PC-9 (cell line): ENCODE results near the gene BORCS5. TPM values are rescaled to one million over a fixed set of nuclear protein-coding genes. Genes with fewer than 3 reads are reported as not detected.

Source experiments
- BruUV-seq: library from RNA; stranded (reverse); fragments of 400-500 nt; replicated peaks from 2 replicates; lab custom pipeline; 2021; lab: Mats Ljungman, UMichigan
- CTCF ChIA-PET: fragments of 300-600 bp; sonication (Branson Sonifier 250); formaldehyde crosslinking; loops from one replicate; lab custom pipeline; 2022; ENCODE audit warnings: antibody characterized with exemption; lab: Charles Lee
- POLR2A ChIA-PET: fragments of 300-600 bp; sonication (Branson Sonifier 250); formaldehyde crosslinking; loops from one replicate; lab custom pipeline; 2022; ENCODE audit warnings: antibody characterized with exemption; ENCODE audit not compliant: unreplicated experiment; lab: Charles Lee
- DNase-seq, 2 experiments: peaks; one replicate each; pipeline versions ENCODE4 v3.0.0 to v3.0.0-alpha.2; 2015 to 2022; ENCODE audit warnings: mixed read lengths in 1 of 2
- H2AFZ ChIP-seq: fragments of 200-600 bp; sonication (generic); 2 replicates; pipeline ENCODE4 v1.8.1; 2017; ENCODE audit warnings: antibody characterized with exemption
- H3F3A ChIP-seq: fragments of 200-600 bp; sonication (generic); 2 replicates; pipeline ENCODE4 v1.8.1; 2017; ENCODE audit warnings: antibody characterized with exemption, mild to moderate bottlenecking, low read depth; ENCODE audit not compliant: insufficient read depth
- H3K27ac ChIP-seq: fragments of 200-600 bp; sonication (generic); 2 replicates; pipeline ENCODE4 v1.6.1; 2016; ENCODE audit warnings: mixed run types
- H3K27me3 ChIP-seq: fragments of 200-600 bp; sonication (generic); 2 replicates; pipeline ENCODE4 v1.6.1; 2016; ENCODE audit warnings: low read depth, mixed run types; ENCODE audit not compliant: insufficient read depth
- H3K36me3 ChIP-seq: fragments of 200-600 bp; sonication (generic); 2 replicates; pipeline ENCODE4 v1.6.1; 2016; ENCODE audit warnings: low read depth, mixed run types
- H3K4me1 ChIP-seq: fragments of 200-600 bp; sonication (generic); replicated peaks from 2 replicates; pipeline ENCODE4 v1.6.1; 2016; ENCODE audit warnings: mixed run types; ENCODE audit not compliant: insufficient read depth
- H3K4me2 ChIP-seq: fragments of 200-600 bp; sonication (generic); 2 replicates; pipeline ENCODE4 v1.6.1; 2017; ENCODE audit warnings: mixed run types
- H3K4me3 ChIP-seq: fragments of 200-600 bp; sonication (generic); 2 replicates; pipeline ENCODE4 v1.6.1; 2016; ENCODE audit warnings: mixed run types
- H3K79me2 ChIP-seq: fragments of 200-600 bp; sonication (generic); 2 replicates; pipeline ENCODE4 v1.6.1; 2017; ENCODE audit warnings: low read depth, mixed run types
- H3K9me2 ChIP-seq: fragments of 200-600 bp; sonication (generic); 2 replicates; pipeline ENCODE4 v1.8.1; 2017; ENCODE audit warnings: mild to moderate bottlenecking; ENCODE audit not compliant: insufficient read depth
- H3K9me3 ChIP-seq: fragments of 200-600 bp; sonication (generic); 2 replicates; pipeline ENCODE4 v1.8.1; 2016; ENCODE audit warnings: low read depth; ENCODE audit not compliant: insufficient read depth
- H4K20me1 ChIP-seq: fragments of 200-600 bp; sonication (generic); 2 replicates; pipeline ENCODE4 v1.8.1; 2017; ENCODE audit not compliant: insufficient read depth
- CTCF ChIP-seq: fragments of 200-600 bp; sonication (generic); conservative IDR thresholded peaks from 2 replicates; pipeline ENCODE4 v1.6.1; 2017; ENCODE audit warnings: mixed run types, antibody characterized with exemption, mild to moderate bottlenecking, moderate library complexity
- EZH2 ChIP-seq: fragments of 200-600 bp; sonication (generic); IDR thresholded peaks from 2 replicates; pipeline ENCODE4 v1.8.0; 2017; ENCODE audit warnings: antibody characterized with exemption, low read depth
- intact Hi-C: fragments of 100-400 bp; cut with micrococcal nuclease; formaldehyde crosslinking; loops from one replicate; pipeline ENCODE4 v1.10.0; 2022; ENCODE audit not compliant: unreplicated experiment
- total RNA-seq: library from RNA; stranded (reverse); gene quantifications from 2 replicates; pipeline ENCODE4 v1.2.3, GENCODE V29; 2021

Gene BORCS5
- total RNA-seq, 1 experiment from 2014 or later = 19.7 TPM

GRCh38 chr12:12502815-12503151 lies 145.9 kb downstream of the BORCS5 start:
- Histone ChIP-seq H3K4me3 (no peak overlapping the region), H4K20me1 (no peaks in the 10 kb centered on the region), H3K27me3 (no peaks in the 10 kb centered on the region), H3K27ac (no peak overlapping the region), H3K9me3 (no peaks in the 10 kb centered on the region), H3K36me3 (no peaks in the 10 kb centered on the region), H3F3A (no peaks in the 10 kb centered on the region), H3K9me2 (no peaks in the 10 kb centered on the region), H3K4me2 (no peak overlapping the region), H3K4me1 (no peaks in the 10 kb centered on the region), H2AFZ (no peak overlapping the region), H3K79me2 (no peaks in the 10 kb centered on the region)
- no TSS peak for BruUV-seq
- CTCF ChIA-PET = no interaction called here
- POLR2A ChIA-PET = no interaction called here
- TF ChIP-seq EZH2 = no peak
- no peak for TF ChIP-seq CTCF
- intact Hi-C loops = no loop called here
- DNase-seq = no peak

- Histone ChIP-seq H3K9me3 (no peaks in the 10 kb centered on the region), H3K9me2 (no peaks in the 10 kb centered on the region), H3K36me3 (no peaks in the 10 kb centered on the region), H3K27ac (no peak overlapping the region), H3K79me2 (no peaks in the 10 kb centered on the region), H3K4me2 (no peak overlapping the region), H2AFZ (no peak overlapping the region), H4K20me1 (no peaks in the 10 kb centered on the region), H3F3A (no peaks in the 10 kb centered on the region), H3K27me3 (no peaks in the 10 kb centered on the region), H3K4me1 (no peaks in the 10 kb centered on the region), H3K4me3 (no peak overlapping the region)
- ChIA-PET POLR2A (interaction anchor here (0.6 kb wide), 1 partner anchor 12 kb away, joined by 3 read pairs; no protein-coding TSS in a partner anchor), CTCF (interaction anchor here (0.7 kb wide), 1 partner anchor 13 kb away, joined by 13 read pairs; no protein-coding TSS in a partner anchor)
- intact Hi-C loops = no loop called here
- DNase-seq = no peak
- no TSS peak for BruUV-seq
- TF ChIP-seq CTCF (no peak), EZH2 (no peak)
Measured at GRCh38 chr12:12503384-12504078, 146.7 kb downstream of the BORCS5 start.

- Histone ChIP-seq H3K4me2 (no peak overlapping the region), H3K9me2 (no peaks in the 10 kb centered on the region), H3K27me3 (no peaks in the 10 kb centered on the region), H2AFZ (no peak overlapping the region), H3K4me1 (no peaks in the 10 kb centered on the region), H3K79me2 (no peaks in the 10 kb centered on the region), H3K36me3 (no peaks in the 10 kb centered on the region), H3F3A (no peaks in the 10 kb centered on the region), H3K27ac (no peak overlapping the region), H3K4me3 (no peak overlapping the region), H4K20me1 (no peaks in the 10 kb centered on the region), H3K9me3 (no peaks in the 10 kb centered on the region)
- POLR2A ChIA-PET = interaction anchor here (0.6 kb wide), 1 partner anchor 76 kb away, joined by 3 read pairs; no protein-coding TSS in a partner anchor
- TF ChIP-seq CTCF (no peak), EZH2 (no peak)
- CTCF ChIA-PET = no interaction called here
- no TSS peak for BruUV-seq
- intact Hi-C loops = no loop called here
- DNase-seq = no peak
Measured at GRCh38 chr12:12505544-12506495, 148.9 kb downstream of the BORCS5 start.
